HG03571 (cell line): ENCODE measurements around the gene CSNK1G2.

Experiments used
- ATAC-seq: cut with Tn5 transposase; IDR thresholded peaks from one replicate; pipeline ENCODE4 v1.9.1; 2021; ENCODE audit not compliant: unreplicated experiment

CSNK1G2 gene

DNA sequence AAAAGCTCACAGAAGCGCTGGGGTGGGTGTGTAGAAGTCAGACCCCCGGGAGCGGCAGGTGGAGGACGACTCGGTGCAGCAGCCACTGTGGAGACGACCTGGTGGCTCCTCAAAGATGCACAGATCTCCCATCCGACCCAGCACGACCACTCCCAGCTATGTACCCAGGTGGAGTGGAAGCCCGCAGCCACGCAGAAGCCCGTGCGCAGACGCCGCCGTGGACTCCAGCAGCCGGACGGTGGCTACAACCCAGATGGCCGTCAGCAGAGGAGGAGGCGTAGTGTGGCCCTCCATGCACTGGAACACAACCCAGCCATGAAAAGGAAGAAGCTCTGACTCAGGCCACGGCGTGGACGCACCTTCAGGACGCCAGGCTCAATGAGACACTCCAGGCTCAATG lies 21.7 kb downstream of the CSNK1G2 start:
- no peak for ATAC-seq

DNA sequence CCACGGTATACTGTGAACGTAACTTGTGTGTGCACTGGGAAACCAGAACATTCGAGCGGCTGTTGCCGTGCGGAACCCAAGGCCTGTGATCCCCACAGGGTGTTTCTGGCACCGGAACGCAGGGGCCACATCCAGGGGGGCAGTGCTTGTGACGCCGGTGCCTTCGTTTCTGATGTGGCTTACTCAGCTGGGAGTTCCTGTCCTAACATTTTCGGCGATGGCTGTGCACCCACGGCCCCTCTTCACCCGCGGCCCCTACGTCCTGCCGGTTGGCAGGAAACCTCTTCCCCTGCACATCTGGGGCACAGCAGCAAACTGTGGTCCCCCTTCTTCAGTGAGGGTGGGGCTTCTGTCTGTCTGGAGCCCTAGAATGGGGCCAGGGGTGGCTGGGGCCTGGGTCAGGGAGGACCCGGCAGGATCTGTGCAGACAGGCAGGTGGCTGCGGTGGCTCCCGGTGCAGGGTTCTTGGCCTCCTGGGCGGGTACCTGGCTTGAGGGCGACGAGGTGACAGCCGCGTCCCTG lies 26.2 kb downstream of the CSNK1G2 start:
- no peak for ATAC-seq

DNA sequence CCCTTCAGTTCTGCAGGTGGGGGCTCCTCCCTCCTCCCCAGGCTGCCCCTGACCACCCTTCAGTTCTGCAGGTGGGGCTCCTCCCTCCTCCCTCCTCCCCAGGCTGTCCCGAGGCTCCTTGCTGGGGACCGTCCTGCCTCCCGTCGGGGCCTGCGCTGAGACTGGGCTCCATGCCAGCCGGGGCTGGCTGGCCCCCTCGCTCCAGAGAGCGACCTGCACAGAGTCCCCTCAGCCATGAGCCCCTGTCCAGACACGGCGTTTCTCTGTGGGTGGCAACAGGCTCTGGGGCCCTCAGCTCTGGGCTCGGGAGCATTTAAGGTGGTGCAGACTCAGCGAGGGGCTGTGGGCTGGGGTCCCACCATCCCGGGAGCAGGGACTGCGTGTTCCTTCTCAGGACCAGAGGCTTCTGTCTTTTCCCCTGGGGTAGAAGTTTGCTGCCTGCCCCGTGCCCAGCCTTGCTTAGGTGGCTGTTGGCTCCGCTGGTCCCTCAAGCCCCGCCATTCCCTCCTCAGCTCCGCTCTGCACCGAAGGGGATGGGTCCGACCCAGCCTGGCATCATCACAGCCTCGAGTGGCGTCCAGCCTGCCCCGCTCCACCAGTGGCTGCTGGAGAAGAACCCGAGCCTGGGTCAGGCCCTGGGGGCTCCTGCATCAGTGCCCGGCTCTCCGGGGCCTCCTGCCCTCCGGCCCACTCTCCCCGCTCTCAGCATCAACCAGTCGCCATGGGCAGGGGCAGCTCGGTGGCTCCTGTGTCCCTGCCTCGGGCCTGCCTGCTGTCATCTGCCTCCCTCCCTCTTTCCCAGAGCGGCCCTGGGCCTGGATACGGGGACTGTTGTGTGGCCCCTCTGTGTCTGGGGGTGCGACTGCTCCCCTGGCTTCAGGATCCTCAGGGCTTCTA lies 27.6 kb downstream of the CSNK1G2 start:
- ATAC-seq: no peak

DNA sequence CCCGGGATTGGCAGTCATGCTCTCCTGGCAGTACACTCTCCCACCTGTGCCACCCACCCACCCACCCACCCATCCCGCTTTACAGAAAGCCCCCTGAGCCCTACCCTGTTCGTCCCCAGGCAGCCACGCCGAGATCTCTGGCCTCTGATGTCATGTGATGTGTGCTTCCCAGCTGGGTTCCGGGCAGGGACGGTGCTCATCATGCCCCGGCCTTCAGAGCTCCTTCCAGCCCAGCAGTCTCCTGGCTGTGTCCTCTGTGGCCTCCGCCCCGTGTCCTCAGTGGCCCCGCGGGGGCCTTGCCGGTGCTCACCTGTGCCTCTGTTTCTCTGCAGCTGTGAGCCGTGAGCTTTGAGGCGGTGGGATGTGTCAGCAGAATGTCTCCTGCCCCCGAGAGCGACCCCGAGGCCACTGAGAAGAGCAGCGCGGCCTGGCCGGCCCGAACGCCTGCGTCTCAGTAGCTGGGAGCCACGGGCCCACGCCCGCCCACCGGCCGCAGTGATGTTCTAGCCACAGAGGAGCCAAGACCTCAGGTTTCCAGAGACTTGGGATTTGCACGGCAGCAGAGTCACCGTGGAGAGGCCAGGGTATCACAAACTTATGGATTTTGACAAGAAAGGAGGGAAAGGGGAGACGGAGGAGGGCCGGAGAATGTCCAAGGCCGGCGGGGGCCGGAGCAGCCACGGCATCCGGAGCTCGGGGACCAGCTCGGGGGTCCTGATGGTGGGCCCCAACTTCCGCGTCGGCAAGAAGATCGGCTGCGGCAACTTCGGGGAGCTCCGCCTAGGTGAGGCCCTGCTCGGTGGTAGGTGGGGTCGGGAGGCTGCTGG lies 28.4 kb downstream of the CSNK1G2 start:
- no peak for ATAC-seq

DNA sequence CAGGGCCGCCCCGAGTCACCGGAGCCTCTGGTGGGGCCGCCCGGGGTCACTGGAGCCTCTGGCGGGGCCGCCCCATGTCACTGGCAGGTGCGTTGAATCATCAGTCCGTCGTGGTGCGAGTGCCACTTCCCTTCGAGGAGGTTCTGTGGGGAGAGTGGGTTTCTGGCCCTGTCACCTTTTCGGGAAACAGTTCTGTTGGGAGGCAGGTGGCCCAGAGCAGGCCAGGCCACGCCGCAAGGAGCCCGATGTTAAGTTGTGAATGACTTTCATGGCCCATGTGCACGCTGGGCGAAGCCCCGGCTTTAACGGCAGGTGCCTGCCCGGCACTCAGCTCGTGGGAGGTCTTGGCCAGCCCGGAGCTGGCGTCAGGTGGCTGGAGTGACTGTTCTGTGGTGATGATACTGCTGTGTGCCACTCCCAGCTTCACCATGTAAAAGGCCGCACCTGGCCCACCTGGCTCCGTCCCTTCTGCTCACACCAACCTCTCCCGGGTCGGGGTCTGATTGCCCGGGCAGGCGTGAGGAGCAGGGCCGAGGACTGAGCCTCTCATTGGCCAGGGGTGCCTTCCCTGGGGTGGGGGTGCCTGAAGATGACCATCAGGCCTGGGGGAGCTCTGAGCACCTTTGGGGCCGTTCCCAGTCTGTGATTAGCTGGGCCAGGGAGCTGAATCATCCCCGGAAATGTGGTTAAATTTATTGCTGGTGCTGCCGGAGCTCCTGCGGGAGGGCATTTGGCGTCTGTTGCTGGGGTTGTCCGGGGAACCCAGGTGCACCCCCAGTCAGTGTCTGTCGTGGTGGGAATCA lies 29.2 kb downstream of the CSNK1G2 start:
- no peak for ATAC-seq

DNA sequence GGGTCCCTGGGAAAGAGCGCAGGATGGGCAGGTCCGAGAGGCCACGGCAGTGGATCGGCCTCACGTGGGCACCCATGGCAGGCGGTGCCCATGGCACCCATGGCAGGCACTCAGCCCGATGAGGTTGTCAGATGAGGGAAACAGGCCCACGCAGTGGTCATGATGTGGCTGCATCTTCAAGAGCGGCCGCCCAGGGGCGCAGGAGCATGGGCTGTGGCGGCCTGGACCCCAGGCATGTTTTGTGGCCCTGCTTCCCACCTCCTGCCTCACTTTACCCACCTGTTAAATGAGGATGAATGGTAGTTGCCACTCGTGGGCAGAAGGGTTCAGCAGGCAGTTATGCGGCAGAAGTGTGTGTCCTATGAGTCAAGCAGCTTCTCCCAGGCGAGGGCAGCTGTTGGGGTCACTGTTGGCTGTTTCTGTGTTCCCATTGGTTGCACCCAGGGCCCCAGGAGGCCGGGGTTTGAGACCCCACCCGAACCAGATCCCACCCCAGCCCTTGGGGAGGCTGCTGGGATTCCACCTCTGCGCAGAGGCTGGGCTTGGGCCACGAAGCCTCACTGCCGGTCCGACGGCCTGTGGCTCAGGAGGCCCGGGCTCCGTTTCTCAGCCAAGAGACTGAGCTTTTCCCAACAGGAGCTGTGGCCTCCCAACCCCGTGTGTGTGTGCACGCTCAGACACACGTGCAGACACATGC lies 30.0 kb downstream of the CSNK1G2 start:
- no peak for ATAC-seq

DNA sequence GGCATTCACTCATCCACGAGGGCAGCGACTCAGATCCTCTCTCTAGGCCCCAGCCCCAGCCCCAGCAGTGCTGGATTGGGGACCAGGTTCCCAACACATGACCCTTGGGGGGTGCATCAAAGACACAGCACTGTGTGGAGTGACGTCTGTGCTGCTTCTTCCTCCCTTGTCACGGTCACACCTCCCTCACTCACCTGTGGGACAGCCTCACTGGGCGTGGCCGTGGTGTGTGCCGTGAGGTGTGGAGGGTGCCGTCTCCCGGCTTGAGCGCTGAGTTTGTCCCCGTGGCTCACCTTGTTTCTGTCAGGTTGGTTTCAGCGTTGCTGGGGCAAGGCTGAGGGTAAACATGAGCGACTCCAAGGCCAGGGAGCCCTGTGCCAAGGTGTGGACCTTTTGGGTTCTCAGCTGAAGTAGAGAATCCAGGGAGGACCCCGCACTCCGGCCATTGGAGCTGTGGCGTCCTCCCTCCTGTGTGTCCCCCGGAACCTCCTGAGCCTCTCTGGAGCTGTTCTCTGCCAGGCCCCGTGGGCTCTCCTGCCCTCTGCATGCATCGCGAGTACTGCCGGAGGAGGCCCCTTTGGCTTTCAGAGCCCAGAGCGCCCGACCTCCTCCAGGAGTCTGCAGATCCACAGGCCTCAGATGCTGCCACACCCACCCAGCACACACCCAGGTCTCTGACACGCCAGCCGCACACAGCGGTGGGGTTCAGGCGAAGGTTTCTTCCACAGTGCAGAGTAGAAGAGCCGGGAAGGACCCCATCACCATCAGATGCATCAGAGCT lies 33.6 kb downstream of the CSNK1G2 start:
- ATAC-seq: no peak

DNA sequence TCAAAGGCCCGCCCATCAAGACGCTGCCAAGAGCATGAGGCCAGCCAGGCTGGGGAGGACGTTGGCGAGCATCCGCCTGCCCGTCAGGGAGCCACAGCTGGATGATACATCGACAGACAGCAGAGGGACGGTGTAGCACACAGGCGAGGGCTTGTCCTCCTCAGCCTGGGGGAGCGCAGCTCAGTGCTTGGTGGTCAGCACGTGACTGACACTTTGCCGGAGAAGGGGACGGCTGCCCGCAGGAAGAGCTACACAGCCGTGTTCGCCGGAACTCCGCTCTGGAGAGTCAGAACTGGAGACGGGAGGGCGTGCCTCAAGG lies 34.1 kb downstream of the CSNK1G2 start:
- no peak for ATAC-seq

DNA sequence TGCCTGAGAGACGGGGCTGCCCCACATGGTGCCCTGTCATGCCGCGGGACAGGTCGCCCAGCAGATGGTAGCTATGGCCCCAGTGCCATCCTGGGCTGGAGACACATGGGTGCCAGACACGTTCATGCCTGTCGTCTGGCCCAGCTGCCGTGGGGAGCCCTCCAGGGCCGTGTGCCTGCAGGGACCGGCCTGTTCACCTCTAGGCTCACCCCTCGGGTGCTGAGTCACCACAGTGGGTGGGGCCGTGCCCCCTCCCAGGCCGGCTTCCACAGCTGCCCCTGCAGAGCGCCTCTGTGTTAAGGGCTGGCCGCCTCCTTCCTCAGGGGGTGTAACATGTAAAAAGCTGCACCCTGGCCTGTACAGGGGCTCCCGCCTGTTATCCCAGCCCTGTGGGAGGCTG lies 36.1 kb downstream of the CSNK1G2 start:
- ATAC-seq: no peak

DNA sequence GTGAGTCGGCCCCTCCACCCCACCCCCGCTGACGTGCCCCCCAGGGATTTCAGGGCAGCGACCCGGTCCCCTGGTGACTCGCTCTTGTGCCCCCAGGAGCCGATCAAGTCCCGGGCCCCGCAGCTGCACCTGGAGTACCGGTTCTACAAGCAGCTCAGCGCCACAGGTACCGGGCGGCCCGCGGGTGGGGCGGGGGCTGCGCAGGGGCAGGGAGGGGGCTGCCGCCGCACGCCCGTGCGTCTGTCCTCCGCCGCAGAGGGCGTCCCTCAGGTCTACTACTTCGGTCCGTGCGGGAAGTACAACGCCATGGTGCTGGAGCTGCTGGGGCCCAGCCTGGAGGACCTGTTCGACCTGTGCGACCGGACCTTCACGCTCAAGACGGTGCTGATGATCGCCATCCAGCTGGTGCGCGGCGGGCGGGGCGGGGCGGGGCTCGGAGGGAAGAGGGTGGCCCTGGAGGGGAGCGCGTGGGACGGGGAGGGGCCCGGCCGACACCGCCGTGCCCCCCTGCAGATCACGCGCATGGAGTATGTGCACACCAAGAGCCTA lies 37.4 kb downstream of the CSNK1G2 start:
- no peak for ATAC-seq

DNA sequence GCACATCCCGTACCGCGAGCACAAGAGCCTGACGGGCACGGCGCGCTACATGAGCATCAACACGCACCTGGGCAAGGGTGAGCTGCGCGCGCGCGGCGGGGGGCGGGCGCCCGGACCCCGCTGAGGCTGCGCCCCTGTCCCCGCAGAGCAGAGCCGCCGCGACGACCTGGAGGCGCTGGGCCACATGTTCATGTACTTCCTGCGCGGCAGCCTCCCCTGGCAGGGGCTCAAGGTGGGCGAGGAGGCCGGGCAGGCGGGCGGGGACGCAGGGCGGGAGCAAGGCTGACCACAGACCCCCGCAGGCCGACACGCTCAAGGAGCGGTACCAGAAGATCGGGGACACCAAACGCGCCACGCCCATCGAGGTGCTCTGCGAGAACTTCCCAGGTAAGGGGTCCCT lies 38.0 kb downstream of the CSNK1G2 start:
- no peak for ATAC-seq

DNA sequence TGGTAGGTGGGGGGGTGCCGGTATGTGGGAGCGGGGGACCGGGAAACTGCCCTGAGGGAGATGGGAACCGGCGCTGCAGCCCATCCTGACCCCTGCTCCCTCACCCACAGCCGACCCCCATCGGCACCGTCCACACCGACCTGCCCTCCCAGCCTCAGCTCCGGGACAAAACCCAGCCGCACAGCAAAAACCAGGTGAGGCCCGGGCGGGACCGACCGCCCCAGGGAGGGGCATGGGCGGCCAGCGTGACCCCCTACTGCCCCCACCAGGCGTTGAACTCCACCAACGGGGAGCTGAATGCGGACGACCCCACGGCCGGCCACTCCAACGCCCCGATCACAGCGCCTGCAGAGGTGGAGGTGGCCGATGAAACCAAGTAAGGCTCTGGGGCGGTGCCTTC lies 38.7 kb downstream of the CSNK1G2 start:
- ATAC-seq: no peak

DNA sequence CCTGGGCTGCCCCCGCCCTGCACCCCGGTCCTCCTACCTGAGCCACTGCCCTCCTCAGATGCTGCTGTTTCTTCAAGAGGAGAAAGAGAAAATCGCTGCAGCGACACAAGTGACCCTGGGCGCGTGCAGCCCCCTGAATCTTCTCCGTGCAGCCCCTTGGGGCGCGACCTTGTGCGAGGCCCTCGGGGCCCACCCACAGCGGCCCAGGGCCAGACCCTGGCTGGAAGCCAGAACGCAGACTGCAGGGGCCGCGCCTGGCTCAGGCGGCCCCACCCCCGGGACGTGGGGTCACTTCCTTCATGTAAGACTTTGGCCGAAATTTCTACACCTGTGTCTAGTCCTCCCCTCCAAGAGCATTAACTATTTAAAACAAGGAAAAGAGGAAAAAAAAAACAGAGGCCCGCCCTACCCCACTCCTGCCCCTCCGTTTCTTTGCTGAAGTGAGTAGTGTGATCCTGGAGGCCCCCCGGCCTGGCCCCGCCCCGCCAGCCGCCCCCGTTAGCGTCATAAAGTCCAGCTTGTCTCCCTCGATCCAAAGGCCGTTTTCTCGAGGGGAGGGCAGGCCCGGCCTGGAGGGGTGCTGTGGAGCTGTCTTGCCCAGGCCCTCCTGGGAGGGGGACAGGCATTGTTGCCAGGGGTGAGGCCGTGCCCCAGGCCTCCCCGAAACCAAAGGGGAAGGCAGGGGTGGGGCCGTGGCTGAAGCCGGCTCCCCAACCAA lies 39.3 kb downstream of the CSNK1G2 start:
- ATAC-seq: no peak

DNA sequence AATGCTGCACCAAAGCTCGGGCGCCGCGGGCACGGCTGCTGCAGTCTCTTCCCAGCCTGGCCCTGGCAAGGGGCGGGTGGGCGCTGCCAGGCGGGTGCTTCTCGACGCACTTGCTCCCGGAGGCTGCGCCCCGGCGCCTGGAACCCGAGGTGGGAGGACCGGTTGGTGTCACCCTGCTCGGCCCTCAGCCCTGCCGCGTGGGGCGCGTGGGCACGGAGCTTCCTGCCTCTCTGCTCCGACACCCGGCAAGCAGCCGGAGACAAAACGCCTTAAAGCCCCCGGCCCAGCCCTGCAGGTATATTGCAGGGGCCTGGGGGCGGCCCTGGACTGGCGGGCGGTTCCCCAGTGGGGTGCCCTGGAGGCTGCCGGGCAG lies 39.8 kb downstream of the CSNK1G2 start:
- no peak for ATAC-seq

DNA sequence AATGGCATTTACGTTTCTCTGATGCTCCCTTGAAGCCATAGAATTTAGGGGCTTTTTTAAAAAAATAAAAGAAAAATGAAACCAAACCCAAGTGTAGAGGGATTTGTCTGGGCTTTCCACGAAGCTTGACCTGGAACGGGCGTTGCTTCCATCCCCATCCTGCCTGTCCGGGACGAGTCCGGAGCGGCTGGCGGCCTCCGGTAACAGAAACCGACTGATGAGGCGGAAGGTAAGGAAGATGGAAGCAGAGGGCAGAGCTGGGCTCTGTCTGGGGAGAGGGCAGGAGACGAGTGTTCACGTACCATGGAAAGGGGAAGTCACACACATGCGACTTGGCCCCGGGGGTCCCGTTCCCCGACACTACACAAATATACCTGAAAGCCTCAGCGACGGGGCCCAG lies 40.3 kb downstream of the CSNK1G2 start:
- ATAC-seq: no peak

DNA sequence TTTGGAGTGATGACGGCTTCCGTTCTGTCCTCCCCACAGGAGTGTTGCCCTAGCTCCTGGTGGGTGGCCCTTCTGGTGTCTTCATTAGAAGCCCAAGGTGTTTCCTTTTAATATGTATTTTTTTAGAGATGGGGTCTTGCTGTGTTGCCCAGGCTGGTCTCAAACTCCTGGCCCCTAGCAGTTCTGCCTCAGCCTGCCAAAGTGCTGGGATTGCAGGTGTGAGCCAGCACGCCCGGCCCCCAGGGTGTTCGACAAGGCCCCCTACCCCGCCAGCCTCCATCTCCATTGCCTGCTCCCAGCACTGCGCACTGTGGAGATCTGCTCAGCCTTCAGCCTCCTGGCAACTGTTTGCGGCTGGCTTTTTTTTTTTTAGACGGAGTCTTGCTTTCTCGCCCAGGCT lies 43.4 kb downstream of the CSNK1G2 start:
- ATAC-seq: no peak

DNA sequence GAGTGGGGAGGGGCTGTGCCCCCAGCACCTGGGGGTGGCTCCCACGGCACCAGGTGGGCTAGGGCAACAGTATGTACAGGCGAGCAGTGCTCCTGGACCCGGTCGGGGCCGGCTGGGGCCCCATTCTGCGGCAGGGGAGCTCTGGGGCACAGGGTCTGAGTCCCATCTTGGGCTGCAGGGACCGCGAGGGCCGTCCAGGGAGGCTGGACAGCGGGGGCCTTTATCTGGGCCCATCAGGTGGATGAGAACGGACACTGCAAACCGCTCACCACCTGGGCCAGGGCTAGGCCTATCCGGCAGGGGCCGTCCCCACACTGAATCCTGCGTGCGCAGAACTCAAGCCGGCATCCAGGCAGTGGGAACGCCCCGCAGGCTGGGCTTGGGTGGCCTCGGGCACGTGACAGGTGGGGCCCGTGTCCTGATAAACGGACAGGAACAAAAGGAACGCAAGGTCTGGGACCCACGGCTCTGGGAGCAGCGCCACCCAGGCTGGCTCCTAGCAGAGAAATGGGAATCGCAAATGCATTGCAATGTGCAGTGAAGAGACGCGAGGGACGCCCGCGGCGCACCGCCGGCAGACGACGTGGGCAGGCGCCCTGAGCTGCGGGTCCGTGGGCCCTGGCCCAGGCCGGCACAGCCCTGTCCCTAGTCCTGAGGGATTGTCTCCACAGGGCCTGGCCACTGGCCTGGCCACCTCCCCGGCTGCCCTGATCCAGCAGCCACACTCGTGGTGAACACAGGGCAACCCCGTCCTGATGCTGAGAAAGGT lies 44.8 kb downstream of the CSNK1G2 start:
- no peak for ATAC-seq
